ENCODE measurements around the gene ACSL5. TPM values are rescaled to one million over a fixed set of nuclear protein-coding genes. Genes with fewer than 3 reads are reported as not detected.
"Not testable (repeated sequence)": the region's sequence is repeated elsewhere in the genome, so short reads cannot be mapped to it uniquely, and the experiment has no call there.

The ACSL5 gene
- total RNA-seq, 1 donor from 2014 or later, result 46.7 TPM

DNA sequence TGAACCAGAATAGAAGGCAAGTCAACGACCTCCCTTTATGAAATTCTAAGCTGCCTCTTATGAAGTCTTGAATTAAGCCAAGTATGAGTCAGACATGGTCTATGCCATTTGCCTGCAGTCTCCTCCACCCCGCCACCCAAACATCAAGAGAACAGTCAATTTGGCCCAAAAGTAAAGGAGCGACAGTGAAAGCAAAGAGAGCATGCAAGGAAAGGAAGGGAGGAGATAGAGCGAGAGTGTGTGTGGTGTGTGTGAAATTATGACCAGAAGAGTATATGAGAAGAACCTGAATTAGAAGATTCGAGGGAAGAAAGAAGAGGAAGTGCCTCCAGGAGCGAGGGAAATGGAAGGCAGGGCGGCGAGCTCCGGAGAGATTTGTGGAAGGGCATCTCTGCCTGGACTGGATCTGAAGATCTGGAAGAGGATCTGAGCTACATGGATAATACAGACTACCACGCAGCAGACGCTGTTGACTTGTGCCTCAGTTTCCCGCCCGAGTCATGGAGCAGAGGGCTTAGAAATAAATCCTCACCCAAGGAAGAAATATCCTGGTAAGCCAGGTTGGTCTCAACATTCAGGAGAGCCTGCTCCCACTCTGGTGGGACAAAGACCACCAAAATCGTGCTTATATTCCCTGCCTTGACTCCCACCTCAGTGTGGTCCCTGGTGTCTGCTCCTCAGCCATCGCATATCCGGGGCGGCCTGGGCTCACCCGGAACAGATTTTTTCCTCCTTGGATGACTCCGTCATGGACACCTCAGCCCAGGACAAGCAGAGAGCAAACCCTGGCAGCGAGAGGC is 72.3 kb downstream of the ACSL5 start:
- Mint-ChIP-seq H3K27me3 (ENCODE audit: insufficient read depth) (no peaks in the 10 kb centered on the region), H3K4me3 (peak overlapping the region; percentile 93), H3K27ac (peak overlapping the region; percentile 93), H3K4me1 (ENCODE audit: low read depth) (peaks cover 56% of the 10 kb centered on the region), H3K9me3 (no peaks in the 10 kb centered on the region), H3K36me3 (ENCODE audit: low read depth) (peaks cover 24% of the 10 kb centered on the region)
- intact Hi-C loops (cut with micrococcal nuclease), result loop anchor here (1.0 to 10.0 kb wide), 4 partner anchors 26 to 1949 kb away; partner anchors contain the start of gene DUSP5
- no peak for DNase-seq (ENCODE audit: low spot score)

DNA sequence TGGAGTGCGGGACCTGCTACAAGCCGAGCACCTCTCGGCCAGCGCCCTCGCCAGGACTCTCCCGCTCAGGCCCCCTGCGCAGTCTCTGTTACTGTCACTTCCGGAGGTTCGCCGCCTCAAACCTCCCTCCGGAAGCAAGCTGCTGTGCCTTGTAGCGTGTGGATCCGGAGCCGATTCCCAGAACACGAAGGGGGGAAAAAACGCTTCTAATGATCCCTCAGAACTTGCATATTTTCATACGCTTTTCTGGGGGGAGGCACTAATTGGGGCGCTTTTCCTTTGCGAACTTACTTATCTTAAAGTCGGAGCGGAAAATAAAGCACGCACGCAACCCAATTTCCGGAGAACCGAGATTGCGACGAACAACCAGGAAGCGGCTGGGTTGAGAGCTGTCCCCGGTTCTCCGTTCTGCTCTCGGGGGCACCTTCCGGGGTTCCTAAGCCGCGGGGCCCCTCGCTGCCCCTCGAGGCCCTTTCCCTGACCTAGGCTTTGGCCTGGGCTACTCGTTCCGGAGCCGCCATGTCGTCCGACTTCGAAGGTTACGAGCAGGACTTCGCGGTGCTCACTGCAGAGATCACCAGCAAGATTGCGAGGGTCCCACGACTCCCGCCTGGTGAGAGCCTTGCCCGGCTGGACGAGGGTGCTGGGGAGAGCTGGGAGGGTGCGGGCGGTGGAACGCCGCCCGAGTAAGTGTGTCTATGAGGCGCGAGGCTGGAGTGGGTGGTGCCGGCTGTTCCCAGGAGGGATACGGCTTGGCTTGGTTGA is 73.1 kb downstream of the ACSL5 start, which contains the start of the genes VTI1A and ZDHHC6:
VTI1A (plus strand) TSS at position 361 of the 765 bp plus-strand sequence; CDS start at position 520, 159 bp downstream.
ZDHHC6 (minus strand) TSS at position 60 of the 765 bp plus-strand sequence. CDS start 1,478 bp downstream, outside the sequence.
- intact Hi-C loops (cut with micrococcal nuclease), result loop anchor here (1.0 to 10.0 kb wide), 6 partner anchors 25 to 1950 kb away; partner anchors contain the start of genes DUSP5 and GPAM
- Mint-ChIP-seq H3K27ac (peak within 1 kb of the TSS; percentile 93), H3K4me3 (peak within 1 kb of the TSS; percentile 93), H3K9me3 (no peaks in the 10 kb centered on the region), H3K4me1 (ENCODE audit: low read depth) (peaks cover 48% of the 10 kb centered on the region), H3K36me3 (ENCODE audit: low read depth) (peaks cover 19% of the 10 kb centered on the region), H3K27me3 (ENCODE audit: insufficient read depth) (no peaks in the 10 kb centered on the region)
- DNase-seq (ENCODE audit: low spot score), result peak; percentile 80

DNA sequence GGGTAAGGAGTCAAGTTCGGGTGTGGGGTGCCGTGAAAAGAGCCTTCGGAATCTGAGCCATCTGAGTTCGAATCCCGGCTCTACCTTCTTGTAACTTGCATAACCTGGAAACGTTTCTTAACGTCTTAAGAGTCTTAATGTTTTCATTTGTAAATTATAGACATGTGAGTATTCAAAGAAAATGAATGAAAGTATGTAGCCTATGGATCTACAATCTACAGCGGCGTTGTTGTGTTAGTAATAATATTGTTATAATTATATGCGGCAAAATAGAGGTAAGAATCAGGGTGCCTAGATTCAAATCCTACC is 73.7 kb downstream of the ACSL5 start:
- Mint-ChIP-seq H3K4me1 (ENCODE audit: low read depth) (peaks cover 42% of the 10 kb centered on the region), H3K27me3 (ENCODE audit: insufficient read depth) (no peaks in the 10 kb centered on the region), H3K27ac (peak overlapping the region; percentile 93), H3K36me3 (ENCODE audit: low read depth) (peaks cover 16% of the 10 kb centered on the region), H3K4me3 (peak overlapping the region; percentile 93), H3K9me3 (no peaks in the 10 kb centered on the region)
- no peak for DNase-seq (ENCODE audit: low spot score)
- intact Hi-C loops (cut with micrococcal nuclease), result loop anchor here (1.0 to 10.0 kb wide), 4 partner anchors 72 to 1950 kb away; partner anchors contain the start of genes DUSP5 and GPAM

DNA sequence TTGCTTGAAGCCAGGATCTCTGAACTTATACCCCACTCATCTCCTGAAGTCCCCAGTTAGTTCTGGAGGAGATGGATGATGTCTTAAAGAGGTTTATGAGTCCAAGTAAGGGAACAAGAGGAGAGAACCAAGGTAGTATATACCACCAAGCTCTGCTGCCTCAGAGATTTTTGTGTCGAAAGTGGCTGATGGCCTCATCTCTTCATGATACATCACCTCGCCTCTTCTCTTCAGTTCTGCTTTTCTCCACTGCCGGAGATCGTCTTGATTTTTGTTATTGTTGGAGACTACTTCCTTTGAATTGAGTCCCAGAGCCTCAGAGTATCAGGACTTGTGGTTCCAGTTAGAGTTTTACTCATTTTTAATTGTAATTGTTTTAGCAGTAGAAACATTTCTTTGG is 75.0 kb downstream of the ACSL5 start:
- intact Hi-C loops (cut with micrococcal nuclease), result loop anchor here (5.0 to 10.0 kb wide), 2 partner anchors 1524 to 1952 kb away; partner anchors contain the start of gene DUSP5
- H3K36me3 Mint-ChIP-seq (ENCODE audit: low read depth), result peaks cover 12% of the 10 kb centered on the region
- peak overlapping the region; percentile 35 for H3K27ac Mint-ChIP-seq
- no peak for DNase-seq (ENCODE audit: low spot score)
- H3K27me3 Mint-ChIP-seq (ENCODE audit: insufficient read depth), result no peaks in the 10 kb centered on the region
- peak overlapping the region; percentile 93 for H3K4me3 Mint-ChIP-seq
- peaks cover 36% of the 10 kb centered on the region for H3K4me1 Mint-ChIP-seq (ENCODE audit: low read depth)
- H3K9me3 Mint-ChIP-seq, result no peaks in the 10 kb centered on the region

DNA sequence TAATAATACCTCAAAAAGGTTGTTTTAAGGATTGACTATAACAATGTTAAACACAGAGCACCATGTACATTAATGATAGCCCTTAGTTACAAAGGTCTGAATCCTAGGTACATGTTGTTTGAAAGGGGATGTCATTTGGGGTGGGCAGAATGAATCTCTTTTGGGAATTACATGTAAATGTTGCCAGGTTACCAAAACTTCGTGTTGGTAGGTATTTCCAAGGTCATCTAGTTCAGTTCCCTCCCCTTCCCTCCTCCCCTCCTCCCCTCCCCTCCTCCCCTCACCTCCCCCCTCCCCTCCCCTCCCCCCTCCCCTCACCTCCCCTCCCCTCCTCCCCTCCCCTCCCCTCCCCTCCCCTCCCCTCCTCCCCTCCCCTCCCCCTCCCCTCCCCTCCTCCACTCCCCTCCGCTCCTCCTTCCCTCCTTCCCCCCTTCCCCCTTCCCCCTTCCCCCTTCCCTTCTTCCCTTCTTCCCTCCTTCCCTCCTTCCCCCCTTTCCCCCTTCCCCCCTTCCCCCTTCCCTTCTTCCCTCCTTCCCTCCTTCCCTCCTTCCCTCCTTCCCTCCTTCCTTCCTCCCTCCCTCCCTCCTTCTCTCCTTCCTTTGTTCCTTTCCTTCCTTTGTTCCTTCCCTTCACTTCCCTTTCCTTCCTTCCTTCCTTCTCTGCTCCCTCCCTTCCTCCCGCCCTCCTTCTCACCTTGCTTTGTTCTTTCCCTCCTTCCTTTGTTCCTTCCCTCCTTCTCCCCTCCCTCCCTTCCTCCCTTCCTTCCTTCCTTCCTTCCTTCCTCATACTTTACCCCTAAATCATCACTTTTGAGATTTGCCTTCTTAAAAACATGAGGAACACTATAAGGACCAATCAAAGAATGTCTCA is 81.2 kb downstream of the ACSL5 start:
- Mint-ChIP-seq H3K27me3 (ENCODE audit: insufficient read depth) (no peaks in the 10 kb centered on the region), H3K36me3 (ENCODE audit: low read depth) (peaks cover 2% of the 10 kb centered on the region), H3K27ac (peak overlapping the region; percentile 49), H3K4me1 (ENCODE audit: low read depth) (peaks cover 13% of the 10 kb centered on the region), H3K9me3 (no peaks in the 10 kb centered on the region), H3K4me3 (no peak overlapping the region)
- DNase-seq (ENCODE audit: low spot score), result no peak
- intact Hi-C loops (cut with micrococcal nuclease), result no loop called here

DNA sequence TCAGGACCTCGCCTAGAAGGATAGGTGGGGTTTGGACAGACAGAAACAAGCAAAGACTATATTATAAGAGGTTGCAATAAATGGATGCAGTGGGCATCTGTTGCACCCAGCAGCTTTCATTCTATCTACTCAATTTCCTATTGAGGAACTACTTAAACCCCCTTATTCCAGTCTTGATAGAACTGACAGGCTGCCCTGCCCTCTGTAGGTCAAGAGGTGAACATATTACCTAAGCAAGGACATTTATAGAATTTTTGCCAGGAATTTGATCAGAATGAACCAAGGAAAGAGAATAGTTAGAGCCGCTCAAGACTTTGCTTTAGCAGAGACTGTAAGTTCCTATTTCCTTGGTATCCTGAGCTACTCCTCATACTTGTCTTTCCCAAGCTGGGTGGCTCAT is 82.6 kb downstream of the ACSL5 start:
- H3K9me3 Mint-ChIP-seq, result no peaks in the 10 kb centered on the region
- H3K36me3 Mint-ChIP-seq (ENCODE audit: low read depth), result peaks cover 6% of the 10 kb centered on the region
- H3K27me3 Mint-ChIP-seq (ENCODE audit: insufficient read depth), result no peaks in the 10 kb centered on the region
- H3K4me1 Mint-ChIP-seq (ENCODE audit: low read depth), result peaks cover 19% of the 10 kb centered on the region
- H3K27ac Mint-ChIP-seq, result no peak overlapping the region
- DNase-seq (ENCODE audit: low spot score), result no peak
- intact Hi-C loops (cut with micrococcal nuclease), result no loop called here
- H3K4me3 Mint-ChIP-seq, result no peak overlapping the region

DNA sequence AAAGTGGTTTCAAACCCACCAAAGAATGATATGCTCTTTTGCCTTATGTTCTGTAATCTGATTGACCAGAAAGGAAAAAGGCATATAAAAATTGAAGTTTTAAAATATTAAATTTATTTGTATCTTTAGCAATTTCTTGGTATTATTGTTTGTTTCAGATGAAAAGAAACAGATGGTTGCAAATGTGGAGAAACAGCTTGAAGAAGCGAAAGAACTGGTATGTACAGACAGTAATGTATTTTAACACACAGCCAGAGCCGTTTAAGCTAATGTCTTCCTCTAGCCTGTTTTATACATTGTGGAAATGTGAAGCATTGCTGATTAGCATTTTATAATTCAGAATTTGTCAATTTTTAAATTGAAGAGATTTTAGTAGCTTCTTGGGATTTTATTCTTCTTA is 86.5 kb downstream of the ACSL5 start:
- no peak overlapping the region for H3K27ac Mint-ChIP-seq
- no peaks in the 10 kb centered on the region for H3K9me3 Mint-ChIP-seq
- no peak for DNase-seq (ENCODE audit: low spot score)
- H3K27me3 Mint-ChIP-seq (ENCODE audit: insufficient read depth), result no peaks in the 10 kb centered on the region
- peaks cover 24% of the 10 kb centered on the region for H3K36me3 Mint-ChIP-seq (ENCODE audit: low read depth)
- intact Hi-C loops (cut with micrococcal nuclease), result no loop called here
- H3K4me1 Mint-ChIP-seq (ENCODE audit: low read depth), result peaks cover 19% of the 10 kb centered on the region
- H3K4me3 Mint-ChIP-seq, result no peak overlapping the region

DNA sequence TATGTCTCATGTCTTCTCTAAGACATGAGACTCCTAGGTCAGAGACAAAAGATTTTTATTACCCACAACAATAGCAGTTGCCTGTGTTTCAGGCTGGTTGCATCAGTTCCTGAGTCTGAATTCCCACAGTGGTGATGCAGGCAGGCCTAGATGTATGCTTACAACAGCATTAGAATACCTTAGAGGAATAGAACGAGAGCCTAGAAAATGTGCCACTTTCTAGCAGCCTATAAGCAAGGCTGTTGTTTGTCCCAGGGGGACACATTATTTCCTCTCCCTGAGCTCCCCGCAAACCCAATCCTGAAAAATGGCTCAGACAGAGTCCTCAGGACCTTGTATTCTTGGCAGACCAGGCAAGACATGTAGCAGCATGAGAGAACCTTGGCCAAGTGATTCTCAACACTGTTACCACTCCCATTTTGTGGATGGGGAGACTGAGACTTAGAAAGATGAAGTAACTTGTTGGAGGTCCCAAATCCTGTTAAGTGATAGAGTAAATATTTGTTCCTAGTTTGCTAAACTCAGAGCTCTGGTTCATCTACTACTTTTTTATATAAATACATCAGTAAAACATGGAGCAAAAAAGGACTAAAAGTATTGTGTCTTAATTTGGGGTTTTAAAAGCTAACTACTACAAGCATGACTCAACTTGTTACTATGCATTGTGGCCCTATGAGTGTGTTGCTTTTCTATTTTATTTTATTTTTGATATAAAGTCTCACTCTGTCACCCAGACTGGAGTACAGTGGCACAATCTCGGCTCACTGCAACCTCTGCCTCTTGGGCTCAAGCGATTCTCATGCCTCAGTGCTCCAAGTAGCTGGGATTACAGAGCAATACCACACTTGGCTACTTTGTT is 87.3 kb downstream of the ACSL5 start:
- no peak overlapping the region for H3K4me3 Mint-ChIP-seq
- H3K27me3 Mint-ChIP-seq (ENCODE audit: insufficient read depth), result no peaks in the 10 kb centered on the region
- H3K36me3 Mint-ChIP-seq (ENCODE audit: low read depth), result peaks cover 31% of the 10 kb centered on the region
- peak overlapping the region; percentile 29 for H3K27ac Mint-ChIP-seq
- intact Hi-C loops (cut with micrococcal nuclease), result no loop called here
- no peak for DNase-seq (ENCODE audit: low spot score)
- no peaks in the 10 kb centered on the region for H3K9me3 Mint-ChIP-seq
- peaks cover 12% of the 10 kb centered on the region for H3K4me1 Mint-ChIP-seq (ENCODE audit: low read depth)

DNA sequence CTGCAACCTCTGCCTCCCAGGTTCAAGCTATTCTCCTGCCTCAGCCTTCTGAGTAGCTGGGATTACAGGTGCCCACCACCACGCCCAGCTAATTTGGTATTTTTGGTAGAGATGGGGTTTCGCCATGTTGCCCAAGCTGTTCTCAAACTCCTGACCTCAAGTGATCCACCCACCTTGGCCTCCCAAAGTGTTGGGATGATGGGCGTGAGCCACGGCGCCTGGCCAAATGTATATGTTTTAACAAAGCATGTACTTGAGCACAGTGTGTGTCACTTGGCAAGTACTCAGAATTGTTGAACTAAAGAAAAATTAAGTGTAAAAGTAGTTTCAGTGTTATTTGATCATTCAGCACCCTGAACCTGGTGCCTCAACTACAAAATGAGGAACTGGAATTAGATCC is 90.2 kb downstream of the ACSL5 start:
- H3K9me3 Mint-ChIP-seq; H3K27me3 Mint-ChIP-seq (ENCODE audit: insufficient read depth); DNase-seq (ENCODE audit: low spot score); H3K27ac Mint-ChIP-seq; H3K4me3 Mint-ChIP-seq; intact Hi-C loops (cut with micrococcal nuclease): not testable (repeated sequence)
- H3K36me3 Mint-ChIP-seq (ENCODE audit: low read depth), result peaks cover 35% of the 10 kb centered on the region
- peaks cover 11% of the 10 kb centered on the region for H3K4me1 Mint-ChIP-seq (ENCODE audit: low read depth)

DNA sequence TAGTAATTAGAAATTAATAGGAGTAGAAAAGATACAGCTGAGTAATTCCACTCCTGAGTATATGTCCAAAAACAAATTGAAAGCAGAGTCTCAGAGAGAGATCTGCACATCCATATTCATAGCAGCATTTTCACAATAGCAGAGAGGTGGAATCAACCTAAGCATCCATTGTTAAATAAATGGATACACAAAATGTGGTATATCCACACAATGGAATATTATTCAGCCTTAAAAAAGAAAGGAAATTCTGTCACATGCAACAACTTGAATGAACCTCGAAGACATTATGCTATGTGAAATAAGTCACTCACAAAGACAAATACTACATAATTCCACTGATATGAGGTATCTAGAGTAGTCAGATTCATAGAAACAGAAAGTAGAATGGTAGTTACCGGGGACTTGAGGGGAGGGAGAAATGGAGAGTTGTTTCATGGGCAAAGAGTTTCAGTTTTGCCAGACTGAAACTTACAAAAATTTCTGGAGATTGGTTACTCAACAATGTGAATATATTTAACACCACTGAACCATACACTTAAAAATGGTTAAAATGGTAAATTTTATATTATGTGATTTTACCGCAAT is 91.5 kb downstream of the ACSL5 start:
- Mint-ChIP-seq H3K4me3 (no peak overlapping the region), H3K9me3 (no peaks in the 10 kb centered on the region), H3K36me3 (ENCODE audit: low read depth) (peaks cover 35% of the 10 kb centered on the region), H3K27ac (no peak overlapping the region), H3K4me1 (ENCODE audit: low read depth) (peaks cover 6% of the 10 kb centered on the region), H3K27me3 (ENCODE audit: insufficient read depth) (no peaks in the 10 kb centered on the region)
- intact Hi-C loops (cut with micrococcal nuclease), result no loop called here
- no peak for DNase-seq (ENCODE audit: low spot score)

DNA sequence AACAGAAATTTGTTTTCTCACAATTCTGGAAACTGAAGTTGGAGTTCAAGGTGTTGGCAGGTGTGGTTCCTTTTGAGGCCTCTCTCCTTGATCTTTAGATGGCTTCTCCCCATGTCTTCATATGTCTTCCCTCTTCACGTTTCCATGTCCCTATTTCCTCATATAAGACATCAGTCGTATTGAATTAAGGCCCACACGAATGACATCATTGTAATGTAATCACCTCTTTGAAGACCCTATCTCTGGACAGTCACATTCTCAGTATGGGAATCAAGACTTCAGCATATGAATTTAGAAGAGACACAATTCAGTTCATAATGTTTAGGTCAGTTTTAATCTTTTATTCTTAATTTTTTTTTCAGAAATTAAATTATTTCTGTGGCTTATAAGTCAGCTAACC is 92.9 kb downstream of the ACSL5 start:
- Mint-ChIP-seq H3K9me3 (no peaks in the 10 kb centered on the region), H3K27ac (no peak overlapping the region), H3K27me3 (ENCODE audit: insufficient read depth) (no peaks in the 10 kb centered on the region), H3K4me3 (no peak overlapping the region), H3K4me1 (ENCODE audit: low read depth) (no peaks in the 10 kb centered on the region), H3K36me3 (ENCODE audit: low read depth) (peaks cover 26% of the 10 kb centered on the region)
- DNase-seq (ENCODE audit: low spot score), result no peak
- intact Hi-C loops (cut with micrococcal nuclease), result no loop called here

Data from activated T-helper 1 cell treated with anti-CD3 and anti-CD28 coated beads, Interleukin-12 subunit alpha, Interleukin-12 subunit beta, Interleukin-2, Interleukin-4 antibody, amounts not matched to agents 30 ng/mL and 10 ng/mL and 1 ng/mL, durations not matched to agents 14 hours and 24 hours and 36 hours (primary cell).